ENCODE results near the gene ZBTB34. TPM values are rescaled to one million over a fixed set of nuclear protein-coding genes. Genes with fewer than 3 reads are reported as not detected.

The ZBTB34 gene
- total RNA-seq, 1 donor from 2014 or later: 16.1 TPM

DNA sequence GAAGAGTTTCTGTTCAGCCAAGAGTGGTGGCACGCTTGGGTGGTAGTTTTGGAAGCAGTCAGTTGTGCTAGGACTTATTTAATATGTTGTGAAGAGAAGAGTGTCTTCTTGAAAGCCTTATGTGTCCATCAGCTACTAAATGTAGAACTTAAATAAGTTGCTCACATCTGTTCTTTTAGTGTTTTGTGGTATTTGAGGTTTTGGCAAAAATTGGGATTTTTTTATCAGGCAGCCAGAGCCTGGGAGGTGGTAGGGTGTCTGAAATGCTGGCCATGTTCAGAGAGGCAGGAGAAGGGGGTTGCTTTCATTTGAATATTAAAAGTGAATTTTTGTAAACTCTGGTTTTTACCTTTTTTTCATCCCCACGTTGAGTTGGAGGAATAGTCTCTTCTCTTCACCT lies 24.2 kb upstream of the ZBTB34 start:
- peaks cover 10% of the 10 kb centered on the region for H3K36me3 Mint-ChIP-seq (ENCODE audit: low read depth)
- H3K9me3 Mint-ChIP-seq: no peaks in the 10 kb centered on the region
- no peaks in the 10 kb centered on the region for H3K4me1 Mint-ChIP-seq
- TF ChIP-seq, protein P1, sequence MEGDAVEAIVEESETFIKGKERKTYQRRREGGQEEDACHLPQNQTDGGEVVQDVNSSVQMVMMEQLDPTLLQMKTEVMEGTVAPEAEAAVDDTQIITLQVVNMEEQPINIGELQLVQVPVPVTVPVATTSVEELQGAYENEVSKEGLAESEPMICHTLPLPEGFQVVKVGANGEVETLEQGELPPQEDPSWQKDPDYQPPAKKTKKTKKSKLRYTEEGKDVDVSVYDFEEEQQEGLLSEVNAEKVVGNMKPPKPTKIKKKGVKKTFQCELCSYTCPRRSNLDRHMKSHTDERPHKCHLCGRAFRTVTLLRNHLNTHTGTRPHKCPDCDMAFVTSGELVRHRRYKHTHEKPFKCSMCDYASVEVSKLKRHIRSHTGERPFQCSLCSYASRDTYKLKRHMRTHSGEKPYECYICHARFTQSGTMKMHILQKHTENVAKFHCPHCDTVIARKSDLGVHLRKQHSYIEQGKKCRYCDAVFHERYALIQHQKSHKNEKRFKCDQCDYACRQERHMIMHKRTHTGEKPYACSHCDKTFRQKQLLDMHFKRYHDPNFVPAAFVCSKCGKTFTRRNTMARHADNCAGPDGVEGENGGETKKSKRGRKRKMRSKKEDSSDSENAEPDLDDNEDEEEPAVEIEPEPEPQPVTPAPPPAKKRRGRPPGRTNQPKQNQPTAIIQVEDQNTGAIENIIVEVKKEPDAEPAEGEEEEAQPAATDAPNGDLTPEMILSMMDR (conservative IDR thresholded peaks at IDR 0.05): no peak
- H3K27me3 Mint-ChIP-seq (ENCODE audit: low read depth): no peaks in the 10 kb centered on the region
- H3K4me3 Mint-ChIP-seq: no peak overlapping the region
- H3K27ac Mint-ChIP-seq (ENCODE audit: unreplicated experiment): no peak overlapping the region
- no peak for DNase-seq (ENCODE audit: low read depth, low spot score)

DNA sequence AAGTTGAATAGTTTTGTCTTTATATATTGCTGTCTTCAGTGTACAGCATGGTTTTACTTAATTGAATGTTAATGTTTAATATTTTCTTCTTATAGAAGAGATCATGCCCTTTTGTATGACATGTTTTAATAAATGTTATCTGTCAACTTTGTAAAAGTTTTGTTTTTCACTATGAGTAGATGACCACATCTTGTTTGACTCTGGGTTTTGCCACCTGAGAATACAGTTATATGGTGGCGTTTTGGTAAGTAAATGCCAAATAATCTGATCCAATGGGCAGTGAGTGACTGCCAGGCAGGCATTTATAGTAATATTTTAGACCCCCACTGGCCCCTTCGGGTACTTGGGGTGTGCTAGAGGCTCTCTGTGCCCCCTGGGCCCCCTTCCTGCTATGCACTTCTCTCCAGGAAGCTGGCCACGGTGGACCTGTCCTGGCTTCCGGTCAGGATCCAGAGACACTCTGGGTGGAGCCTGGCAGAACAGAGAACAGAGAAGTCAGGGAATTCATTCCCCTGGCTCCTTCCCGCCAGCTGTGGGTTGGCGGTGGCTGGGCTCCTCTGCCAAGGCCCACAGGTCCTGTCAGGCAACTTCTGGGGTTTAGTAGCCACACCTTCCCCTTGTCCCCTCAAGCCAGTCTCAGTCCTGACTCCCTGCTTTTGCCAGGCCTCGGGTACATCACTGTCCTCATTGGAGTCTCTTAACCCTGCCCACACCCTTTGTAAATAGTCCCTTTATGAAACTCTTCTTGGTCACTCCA lies 22.2 kb upstream of the ZBTB34 start:
- Mint-ChIP-seq H3K27ac (ENCODE audit: unreplicated experiment) (no peak overlapping the region), H3K27me3 (ENCODE audit: low read depth) (no peaks in the 10 kb centered on the region), H3K36me3 (ENCODE audit: low read depth) (peaks cover 8% of the 10 kb centered on the region), H3K4me1 (peaks cover 9% of the 10 kb centered on the region), H3K9me3 (no peaks in the 10 kb centered on the region), H3K4me3 (no peak overlapping the region)
- TF ChIP-seq, protein P1 (conservative IDR thresholded peaks at IDR 0.05): no peak
- DNase-seq (ENCODE audit: low read depth, low spot score): no peak

GRCh38 chr9:126838895-126839294 lies 21.5 kb upstream of the ZBTB34 start:
- Mint-ChIP-seq H3K36me3 (ENCODE audit: low read depth) (peaks cover 6% of the 10 kb centered on the region), H3K9me3 (no peaks in the 10 kb centered on the region), H3K27ac (ENCODE audit: unreplicated experiment) (no peak overlapping the region), H3K4me3 (no peak overlapping the region), H3K4me1 (peaks cover 15% of the 10 kb centered on the region), H3K27me3 (ENCODE audit: low read depth) (no peaks in the 10 kb centered on the region)
- no peak for DNase-seq (ENCODE audit: low read depth, low spot score)
- TF ChIP-seq, protein P1 (conservative IDR thresholded peaks at IDR 0.05): no peak

- peaks cover 4% of the 10 kb centered on the region for H3K36me3 Mint-ChIP-seq (ENCODE audit: low read depth)
- no peak overlapping the region for H3K4me3 Mint-ChIP-seq
- H3K4me1 Mint-ChIP-seq: peaks cover 17% of the 10 kb centered on the region
- DNase-seq (ENCODE audit: low read depth, low spot score): no peak
- TF ChIP-seq, protein P1 (conservative IDR thresholded peaks at IDR 0.05): no peak
- H3K9me3 Mint-ChIP-seq: no peaks in the 10 kb centered on the region
- H3K27me3 Mint-ChIP-seq (ENCODE audit: low read depth): no peaks in the 10 kb centered on the region
- no peak overlapping the region for H3K27ac Mint-ChIP-seq (ENCODE audit: unreplicated experiment)
Observed at GRCh38 chr9:126839301-126839700, 21.1 kb upstream of the ZBTB34 start.

DNA sequence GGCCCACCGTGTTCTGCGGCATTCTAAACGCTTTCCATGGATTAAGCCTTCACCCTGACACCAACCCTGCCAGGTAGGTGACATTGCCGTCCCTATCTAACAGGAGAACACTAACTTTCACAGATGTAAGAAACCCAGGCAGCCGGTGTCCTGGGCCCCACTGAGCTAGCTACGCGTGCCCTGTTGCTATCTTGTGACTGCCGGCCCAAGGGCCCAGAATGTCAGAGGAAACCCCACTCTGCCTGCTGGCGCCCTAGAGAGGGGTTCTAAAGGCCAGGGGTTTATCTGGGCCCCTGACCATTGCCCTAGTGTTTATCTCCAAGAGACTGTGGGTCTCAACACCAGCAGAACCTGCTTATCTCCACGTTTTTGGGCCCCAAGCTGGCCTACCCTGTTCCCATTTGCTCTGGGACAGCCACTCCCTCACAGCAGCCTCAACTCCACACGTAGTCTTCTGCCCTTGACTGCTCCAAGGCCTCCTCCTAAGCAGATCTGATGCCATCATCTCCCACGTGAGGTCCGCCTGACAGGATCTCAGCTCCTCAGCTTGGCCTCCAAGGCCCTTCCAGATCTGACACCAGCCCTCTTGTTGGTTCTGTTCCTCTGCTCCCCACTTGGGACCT lies 18.1 kb upstream of the ZBTB34 start:
- H3K4me1 Mint-ChIP-seq: peaks cover 17% of the 10 kb centered on the region
- no peaks in the 10 kb centered on the region for H3K27me3 Mint-ChIP-seq (ENCODE audit: low read depth)
- H3K9me3 Mint-ChIP-seq: no peaks in the 10 kb centered on the region
- no peak overlapping the region for H3K4me3 Mint-ChIP-seq
- peaks cover 4% of the 10 kb centered on the region for H3K36me3 Mint-ChIP-seq (ENCODE audit: low read depth)
- DNase-seq (ENCODE audit: low read depth, low spot score): no peak
- peak overlapping the region; percentile 78 for H3K27ac Mint-ChIP-seq (ENCODE audit: unreplicated experiment)
- TF ChIP-seq, protein P1 (conservative IDR thresholded peaks at IDR 0.05): no peak
